OCI-LY3 (cell line): ENCODE results near the gene B3GNT9.

ENCODE experiments used
- EZH2phosphoT487 ChIP-seq: fragments of 200-600 bp; shearing (Covaris generic); IDR thresholded peaks from 2 replicates; pipeline ENCODE4 v1.6.1; 2018; ENCODE audit warnings: antibody characterized with exemption, mixed run types, low read depth
- TF ChIP-seq, protein P1 (sequence below): fragments of 200-600, 300-600 bp; sonication (generic); IDR thresholded peaks from 2 replicates; pipeline ENCODE4 v1.5.1; 2014; ENCODE audit warnings: antibody characterized with exemption, low read length, low read depth

DNA sequence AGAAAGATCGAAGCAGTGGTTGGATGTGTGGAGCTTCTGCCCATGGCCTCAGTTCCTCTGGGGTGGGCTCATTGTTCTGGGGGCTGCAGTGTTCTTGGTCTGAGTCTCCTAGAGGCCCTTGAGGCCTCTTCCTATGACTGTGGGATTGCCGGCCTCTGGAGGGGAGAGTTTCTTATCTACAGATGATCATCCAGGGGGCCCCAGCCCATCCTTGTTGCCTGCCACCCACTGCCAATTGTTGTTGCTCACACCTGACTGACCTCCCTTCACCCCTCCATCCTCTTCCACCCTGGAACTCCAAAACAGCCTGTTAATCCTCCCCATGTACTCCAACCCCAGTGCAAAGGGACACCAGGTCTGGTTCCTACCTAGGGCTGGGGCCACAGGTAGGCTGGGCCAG lies 5.9 kb downstream of the B3GNT9 start:
- TF ChIP-seq, protein P1, sequence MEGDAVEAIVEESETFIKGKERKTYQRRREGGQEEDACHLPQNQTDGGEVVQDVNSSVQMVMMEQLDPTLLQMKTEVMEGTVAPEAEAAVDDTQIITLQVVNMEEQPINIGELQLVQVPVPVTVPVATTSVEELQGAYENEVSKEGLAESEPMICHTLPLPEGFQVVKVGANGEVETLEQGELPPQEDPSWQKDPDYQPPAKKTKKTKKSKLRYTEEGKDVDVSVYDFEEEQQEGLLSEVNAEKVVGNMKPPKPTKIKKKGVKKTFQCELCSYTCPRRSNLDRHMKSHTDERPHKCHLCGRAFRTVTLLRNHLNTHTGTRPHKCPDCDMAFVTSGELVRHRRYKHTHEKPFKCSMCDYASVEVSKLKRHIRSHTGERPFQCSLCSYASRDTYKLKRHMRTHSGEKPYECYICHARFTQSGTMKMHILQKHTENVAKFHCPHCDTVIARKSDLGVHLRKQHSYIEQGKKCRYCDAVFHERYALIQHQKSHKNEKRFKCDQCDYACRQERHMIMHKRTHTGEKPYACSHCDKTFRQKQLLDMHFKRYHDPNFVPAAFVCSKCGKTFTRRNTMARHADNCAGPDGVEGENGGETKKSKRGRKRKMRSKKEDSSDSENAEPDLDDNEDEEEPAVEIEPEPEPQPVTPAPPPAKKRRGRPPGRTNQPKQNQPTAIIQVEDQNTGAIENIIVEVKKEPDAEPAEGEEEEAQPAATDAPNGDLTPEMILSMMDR = no peak
- no peak for TF ChIP-seq EZH2phosphoT487
